ENCODE data around the gene RPUSD4.

RPUSD4 gene

GRCh38 chr11:126181939-126182730, 29.3 kb downstream of the RPUSD4 start:
- no peak for DNase-seq

- DNase-seq: no peak
Observed at GRCh38 chr11:126176853-126177470, 34.5 kb downstream of the RPUSD4 start.

GRCh38 chr11:126175393-126175792, 36.1 kb downstream of the RPUSD4 start:
- DNase-seq: no peak

- no peak for DNase-seq
Observed at GRCh38 chr11:126174816-126175215, 36.6 kb downstream of the RPUSD4 start.

- no peak for DNase-seq
Observed at GRCh38 chr11:126173257-126173656, 38.2 kb downstream of the RPUSD4 start.

- no peak for DNase-seq
Observed at GRCh38 chr11:126172596-126173038, 38.8 kb downstream of the RPUSD4 start.

GRCh38 chr11:126169291-126169690, 42.2 kb downstream of the RPUSD4 start:
- DNase-seq: no peak

GRCh38 chr11:126167488-126167887, 44.0 kb downstream of the RPUSD4 start:
- no peak for DNase-seq

- DNase-seq: no peak
Observed at GRCh38 chr11:126166413-126166812, 45.0 kb downstream of the RPUSD4 start.

- DNase-seq: no peak
Observed at GRCh38 chr11:126165757-126166156, 45.7 kb downstream of the RPUSD4 start.

GRCh38 chr11:126165311-126165720, 46.1 kb downstream of the RPUSD4 start:
- no peak for DNase-seq

- DNase-seq: no peak
Observed at GRCh38 chr11:126164781-126165180, 46.7 kb downstream of the RPUSD4 start.

GRCh38 chr11:126163779-126164178, 47.7 kb downstream of the RPUSD4 start:
- DNase-seq: no peak

- DNase-seq: no peak
Observed at GRCh38 chr11:126163074-126163700, 48.3 kb downstream of the RPUSD4 start.

GRCh38 chr11:126162306-126163030, 49.0 kb downstream of the RPUSD4 start:
- DNase-seq: no peak

GRCh38 chr11:126161023-126161391, 50.4 kb downstream of the RPUSD4 start:
- DNase-seq: no peak

GRCh38 chr11:126160345-126161022, 51.0 kb downstream of the RPUSD4 start:
- DNase-seq: no peak

- DNase-seq: no peak
Observed at GRCh38 chr11:126159719-126160344, 51.6 kb downstream of the RPUSD4 start.

- DNase-seq: no peak
Observed at GRCh38 chr11:126158054-126158791, 53.2 kb downstream of the RPUSD4 start.

GRCh38 chr11:126157326-126158030, 54.0 kb downstream of the RPUSD4 start:
- no peak for DNase-seq

- DNase-seq: no peak
Observed at GRCh38 chr11:126156814-126157213, 54.6 kb downstream of the RPUSD4 start.

All from T-helper 2 cell (primary cell).